Measurements from ENCODE around the gene PDS5B. TPM values are rescaled to one million over a fixed set of nuclear protein-coding genes. Genes with fewer than 3 reads are reported as not detected.

PDS5B gene, protein sequence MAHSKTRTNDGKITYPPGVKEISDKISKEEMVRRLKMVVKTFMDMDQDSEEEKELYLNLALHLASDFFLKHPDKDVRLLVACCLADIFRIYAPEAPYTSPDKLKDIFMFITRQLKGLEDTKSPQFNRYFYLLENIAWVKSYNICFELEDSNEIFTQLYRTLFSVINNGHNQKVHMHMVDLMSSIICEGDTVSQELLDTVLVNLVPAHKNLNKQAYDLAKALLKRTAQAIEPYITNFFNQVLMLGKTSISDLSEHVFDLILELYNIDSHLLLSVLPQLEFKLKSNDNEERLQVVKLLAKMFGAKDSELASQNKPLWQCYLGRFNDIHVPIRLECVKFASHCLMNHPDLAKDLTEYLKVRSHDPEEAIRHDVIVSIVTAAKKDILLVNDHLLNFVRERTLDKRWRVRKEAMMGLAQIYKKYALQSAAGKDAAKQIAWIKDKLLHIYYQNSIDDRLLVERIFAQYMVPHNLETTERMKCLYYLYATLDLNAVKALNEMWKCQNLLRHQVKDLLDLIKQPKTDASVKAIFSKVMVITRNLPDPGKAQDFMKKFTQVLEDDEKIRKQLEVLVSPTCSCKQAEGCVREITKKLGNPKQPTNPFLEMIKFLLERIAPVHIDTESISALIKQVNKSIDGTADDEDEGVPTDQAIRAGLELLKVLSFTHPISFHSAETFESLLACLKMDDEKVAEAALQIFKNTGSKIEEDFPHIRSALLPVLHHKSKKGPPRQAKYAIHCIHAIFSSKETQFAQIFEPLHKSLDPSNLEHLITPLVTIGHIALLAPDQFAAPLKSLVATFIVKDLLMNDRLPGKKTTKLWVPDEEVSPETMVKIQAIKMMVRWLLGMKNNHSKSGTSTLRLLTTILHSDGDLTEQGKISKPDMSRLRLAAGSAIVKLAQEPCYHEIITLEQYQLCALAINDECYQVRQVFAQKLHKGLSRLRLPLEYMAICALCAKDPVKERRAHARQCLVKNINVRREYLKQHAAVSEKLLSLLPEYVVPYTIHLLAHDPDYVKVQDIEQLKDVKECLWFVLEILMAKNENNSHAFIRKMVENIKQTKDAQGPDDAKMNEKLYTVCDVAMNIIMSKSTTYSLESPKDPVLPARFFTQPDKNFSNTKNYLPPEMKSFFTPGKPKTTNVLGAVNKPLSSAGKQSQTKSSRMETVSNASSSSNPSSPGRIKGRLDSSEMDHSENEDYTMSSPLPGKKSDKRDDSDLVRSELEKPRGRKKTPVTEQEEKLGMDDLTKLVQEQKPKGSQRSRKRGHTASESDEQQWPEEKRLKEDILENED (N-terminal part only)
- total RNA-seq (10 to 100 TPM; 43.3 to 68.0 (median 52.1) TPM), polyA plus RNA-seq (10 to 100 TPM; 36.0 to 37.2 TPM), total RNA-seq (54.7 reads per million, percentile 73 among the genes with 10 or more reads in this experiment)

DNA sequence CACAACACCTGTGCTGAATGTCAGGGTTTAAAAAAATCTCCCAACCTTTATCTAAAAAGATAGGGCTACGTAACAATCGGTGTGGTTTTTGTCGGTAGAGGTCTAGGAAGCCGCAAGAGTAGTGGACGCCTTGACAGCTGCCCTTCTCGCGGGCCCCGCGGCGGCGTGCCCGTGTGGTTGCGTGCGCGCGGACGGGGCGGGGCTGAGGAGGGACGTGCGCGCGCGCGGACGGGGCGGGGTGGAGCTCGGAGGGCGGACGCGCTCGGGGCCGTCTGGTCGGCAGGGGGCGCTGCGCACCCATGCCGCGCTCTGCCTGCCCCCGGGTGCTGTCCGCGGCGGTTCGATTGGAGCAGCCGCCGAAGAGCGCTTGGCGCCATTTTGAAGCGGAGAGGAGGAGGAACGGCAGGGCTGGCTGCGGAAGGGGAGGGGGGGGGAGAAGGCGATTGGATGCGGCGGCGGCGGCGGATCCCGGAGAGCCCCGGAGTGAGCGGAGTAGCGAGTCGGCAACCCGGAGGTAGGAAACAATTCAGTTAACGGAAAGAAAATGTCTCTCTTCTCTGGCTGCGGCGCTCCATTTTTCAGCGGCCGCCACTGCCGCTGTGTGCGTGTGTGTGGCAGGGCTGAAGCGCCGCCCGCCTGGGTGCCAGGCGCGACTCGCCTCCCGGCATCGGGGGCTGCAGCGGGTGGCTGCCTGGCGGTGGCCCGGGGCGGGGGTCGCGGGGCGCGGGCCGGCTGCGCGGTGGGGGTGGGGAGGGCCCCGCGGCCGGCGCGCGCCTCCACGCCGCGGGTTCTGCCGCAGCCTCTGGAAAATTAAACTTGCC lies at the start of gene PDS5B:
Gene PDS5B (plus strand): TSS at position 373 of the 821 bp plus-strand sequence. CDS start 62,321 bp downstream, outside the sequence.
- DNase-seq = peak; percentile 95 to 99 (median 97)
- Mint-ChIP-seq H3K27me3 (peaks cover 0 to 20% (median 0%) of the 10 kb centered on the region in 5 donors), H3K4me1 (peaks cover 32 to 49% (median 43%) of the 10 kb centered on the region in 7 donors), H3K27ac (peak within 1 kb of the TSS; percentile 95 to 98 (median 96)), H3K36me3 (no peaks in the 10 kb centered on the region), H3K9me3 (peaks cover 0 to 2% (median 0%) of the 10 kb centered on the region in 11 donors), H3K4me3 (peak within 1 kb of the TSS; percentile 90 to 99 (median 97))
- H3K4me3 ChIP-seq (ENCODE audit: low read length) = peak within 1 kb of the TSS; percentile 89
- intact Hi-C loops (cut with micrococcal nuclease) = loop anchor here (1.0 to 10.0 kb wide), 21 partner anchors 48 to 1381 kb away; partner anchors contain the start of genes BRCA2 (in 2 of the 2), N4BP2L2 (in 2 of the 2), RFC3 (in 2 of the 2) and ZAR1L (in 2 of the 2)
- ChIA-PET CTCF (interaction anchor here (0.5 to 2.2 kb wide), 21 partner anchors 10 to 957 kb away, joined by 3 to 14 read pairs (median 5); partner anchors contain the start of gene N4BP2L2), POLR2A (interaction anchor here (0.5 to 1.2 kb wide), 12 partner anchors 48 to 957 kb away, joined by 3 to 8 read pairs (median 4); partner anchors contain the start of genes BRCA2, N4BP2L2 and ZAR1L)
- H3K27ac ChIP-seq (ENCODE audit: low read depth, low read length) = peak within 1 kb of the TSS; percentile 79
- no peaks in the 10 kb centered on the region for H3K36me3 ChIP-seq (ENCODE audit: control insufficient read depth in 2 of 3, insufficient read depth in 3 of 3, low read length in 3 of 3)
- ATAC-seq = peak; percentile 97
- no peaks in the 10 kb centered on the region for H3K27me3 ChIP-seq (ENCODE audit: control insufficient read depth in 2 of 2, insufficient read depth in 2 of 2, low read length in 2 of 2)
- peaks cover 13 to 15% of the 10 kb centered on the region in 2 donors for H3K4me1 ChIP-seq (ENCODE audit: control insufficient read depth in 2 of 2, insufficient read depth in 2 of 2, low read length in 2 of 2)
- H3K9me3 ChIP-seq (ENCODE audit: control insufficient read depth in 2 of 3, low read length in 3 of 3) = no peaks in the 10 kb centered on the region

DNA sequence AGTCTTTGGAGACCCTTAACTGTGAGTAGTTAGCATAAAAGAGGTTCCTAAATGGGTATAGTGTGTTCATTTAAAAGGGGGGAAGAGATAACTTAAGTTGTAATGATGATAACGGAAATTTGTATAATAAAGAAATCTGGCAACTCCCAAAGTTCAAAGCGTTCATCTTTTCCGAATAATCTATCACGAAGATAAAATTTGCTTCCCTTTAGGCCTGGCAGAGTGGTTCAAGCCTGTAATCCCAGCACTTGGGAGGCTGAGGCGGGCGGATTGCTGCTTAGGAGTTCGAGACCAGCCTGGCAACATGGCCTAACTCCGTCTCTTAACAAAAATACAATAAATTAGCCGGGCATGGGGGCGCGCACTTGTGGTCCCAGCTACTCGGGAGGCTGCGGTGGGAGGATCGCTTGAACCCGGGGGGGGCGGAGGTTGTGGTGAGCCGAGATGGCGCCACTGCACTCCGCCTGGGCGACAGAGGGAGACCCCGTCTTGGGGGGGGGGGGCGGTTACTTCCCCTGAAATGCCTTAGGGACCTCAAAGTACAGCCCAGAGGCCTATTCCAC lies 48.6 kb upstream of the PDS5B start:
- Histone ChIP-seq H3K27me3 (ENCODE audit: control insufficient read depth in 2 of 2, insufficient read depth in 2 of 2, low read length in 2 of 2) (no peaks in the 10 kb centered on the region), H3K27ac (ENCODE audit: low read depth, low read length) (peak overlapping the region; percentile 96), H3K36me3 (ENCODE audit: control insufficient read depth in 2 of 3, insufficient read depth in 3 of 3, low read length in 3 of 3) (peaks cover 4 to 17% (median 5%) of the 10 kb centered on the region in 3 experiments), H3K4me3 (ENCODE audit: low read length) (peak overlapping the region; percentile 78), H3K9me3 (ENCODE audit: control insufficient read depth in 2 of 3, low read length in 3 of 3) (no peaks in the 10 kb centered on the region), H3K4me1 (ENCODE audit: control insufficient read depth in 2 of 2, insufficient read depth in 2 of 2, low read length in 2 of 2) (peaks cover 42 to 45% of the 10 kb centered on the region in 2 donors)
- H3K27me3 Mint-ChIP-seq = peaks cover 0 to 10% (median 3%) of the 10 kb centered on the region in 5 donors
- H3K9me3 Mint-ChIP-seq = peaks cover 0 to 5% (median 0%) of the 10 kb centered on the region in 11 donors
- peak overlapping the region; percentile 94 to 100 (median 100) for H3K4me3 Mint-ChIP-seq
- no peak for ATAC-seq
- peaks cover 39 to 67% (median 60%) of the 10 kb centered on the region in 7 donors for H3K4me1 Mint-ChIP-seq
- intact Hi-C loops (cut with micrococcal nuclease) = loop anchor here (1.0 to 10.0 kb wide), 23 partner anchors 49 to 1375 kb away; partner anchors contain the start of genes BRCA2 (in 2 of the 2), PDS5B (in 2 of the 2), RFC3 (in 2 of the 2) and ZAR1L (in 2 of the 2)
- peak overlapping the region; percentile 99 to 100 (median 100) for H3K27ac Mint-ChIP-seq
- POLR2A ChIA-PET = interaction anchor here (0.6 to 2.4 kb wide), 10 partner anchors 21 to 1006 kb away, joined by 3 to 26 read pairs (median 3); partner anchors contain the start of genes BRCA2, N4BP2L1 and ZAR1L
- peaks cover 21 to 39% (median 35%) of the 10 kb centered on the region in 5 donors for H3K36me3 Mint-ChIP-seq
- CTCF ChIA-PET = interaction anchor here (0.6 kb wide), 1 partner anchor 18 kb away, joined by 3 read pairs; no protein-coding TSS in a partner anchor
- DNase-seq = peak in 4 of 9 donors; percentile 9 to 47 (median 22)

- POLR2A ChIA-PET = interaction anchor here (0.6 to 2.4 kb wide), 12 partner anchors 11 to 1005 kb away, joined by 3 to 26 read pairs (median 3); partner anchors contain the start of genes BRCA2, N4BP2L1 and ZAR1L
- peak overlapping the region; percentile 94 to 100 (median 100) for H3K4me3 Mint-ChIP-seq
- H3K27me3 ChIP-seq (ENCODE audit: control insufficient read depth in 2 of 2, insufficient read depth in 2 of 2, low read length in 2 of 2) = no peaks in the 10 kb centered on the region
- peak in 1 of 9 donors; percentile 73 for DNase-seq
- peaks cover 38 to 44% of the 10 kb centered on the region in 2 donors for H3K4me1 ChIP-seq (ENCODE audit: control insufficient read depth in 2 of 2, insufficient read depth in 2 of 2, low read length in 2 of 2)
- peaks cover 21 to 37% (median 32%) of the 10 kb centered on the region in 5 donors for H3K36me3 Mint-ChIP-seq
- ATAC-seq = peak; percentile 79
- H3K4me3 ChIP-seq (ENCODE audit: low read length) = peak overlapping the region; percentile 78
- peaks cover 39 to 61% (median 56%) of the 10 kb centered on the region in 7 donors for H3K4me1 Mint-ChIP-seq
- CTCF ChIA-PET = interaction anchor here (0.6 to 1.1 kb wide), 2 partner anchors 18 to 48 kb away, joined by 3 to 6 read pairs; no protein-coding TSS in a partner anchor
- H3K27ac ChIP-seq (ENCODE audit: low read depth, low read length) = peak overlapping the region; percentile 96
- peaks cover 0 to 5% (median 0%) of the 10 kb centered on the region in 11 donors for H3K9me3 Mint-ChIP-seq
- H3K9me3 ChIP-seq (ENCODE audit: control insufficient read depth in 2 of 3, low read length in 3 of 3) = no peaks in the 10 kb centered on the region
- H3K27ac Mint-ChIP-seq = peak overlapping the region; percentile 99 to 100 (median 100)
- intact Hi-C loops (cut with micrococcal nuclease) = loop anchor here (1.0 to 10.0 kb wide), 23 partner anchors 48 to 1376 kb away; partner anchors contain the start of genes BRCA2 (in 2 of the 2), PDS5B (in 2 of the 2), RFC3 (in 2 of the 2) and ZAR1L (in 2 of the 2)
- H3K27me3 Mint-ChIP-seq = peaks cover 0 to 11% (median 3%) of the 10 kb centered on the region in 5 donors
- H3K36me3 ChIP-seq (ENCODE audit: control insufficient read depth in 2 of 3, insufficient read depth in 3 of 3, low read length in 3 of 3) = peaks cover under 1 to 17% (median 5%) of the 10 kb centered on the region in 3 experiments
These were observed 48.1 kb upstream of the PDS5B start for GRCh38 chr13:32538143-32538620.

DNA sequence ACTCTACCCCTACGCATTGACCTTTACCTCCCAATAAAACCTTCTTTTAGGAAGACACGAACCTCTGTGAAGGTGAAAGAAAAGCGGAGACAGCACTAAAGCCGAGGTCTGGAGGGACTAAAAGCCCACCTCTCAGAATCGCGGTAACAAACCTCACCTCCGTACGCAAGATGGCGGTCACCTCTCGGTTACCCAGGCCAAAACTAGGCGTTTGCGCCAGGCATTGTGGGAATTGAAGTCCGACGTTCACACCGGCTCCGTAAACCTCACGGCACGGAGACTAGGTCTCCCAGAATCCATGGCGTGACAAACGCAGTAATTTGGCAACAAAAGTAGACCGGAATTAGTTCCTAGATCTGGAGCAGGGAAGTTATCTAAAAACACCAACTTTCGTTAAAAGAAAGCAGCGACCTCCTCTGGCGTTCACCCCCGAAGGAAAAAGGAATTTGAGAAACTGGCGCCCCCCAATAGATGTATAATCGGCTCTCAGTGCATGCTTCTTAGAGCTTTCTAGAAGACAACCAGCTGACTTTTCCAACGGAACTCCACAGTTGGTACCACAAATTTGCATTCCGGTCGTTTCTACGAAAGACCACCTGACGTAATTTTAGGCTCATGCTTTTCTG lies 47.5 kb upstream of the PDS5B start, which contains the start of gene N4BP2L2:
Gene N4BP2L2 (minus strand): TSS at position 175 of the 626 bp plus-strand sequence. CDS start 1,768 bp downstream, outside the sequence.
- Mint-ChIP-seq H3K9me3 (peaks cover 0 to 5% (median 0%) of the 10 kb centered on the region in 11 donors), H3K4me3 (peak within 1 kb of the TSS; percentile 94 to 100 (median 100)), H3K27ac (peak within 1 kb of the TSS; percentile 99 to 100 (median 100)), H3K27me3 (peaks cover 0 to 11% (median 3%) of the 10 kb centered on the region in 5 donors), H3K4me1 (peaks cover 33 to 56% (median 50%) of the 10 kb centered on the region in 7 donors), H3K36me3 (peaks cover 20 to 31% (median 28%) of the 10 kb centered on the region in 5 donors)
- peaks cover 32 to 39% of the 10 kb centered on the region in 2 donors for H3K4me1 ChIP-seq (ENCODE audit: control insufficient read depth in 2 of 2, insufficient read depth in 2 of 2, low read length in 2 of 2)
- no peaks in the 10 kb centered on the region for H3K9me3 ChIP-seq (ENCODE audit: control insufficient read depth in 2 of 3, low read length in 3 of 3)
- no peaks in the 10 kb centered on the region for H3K27me3 ChIP-seq (ENCODE audit: control insufficient read depth in 2 of 2, insufficient read depth in 2 of 2, low read length in 2 of 2)
- H3K27ac ChIP-seq (ENCODE audit: low read depth, low read length) = peak within 1 kb of the TSS; percentile 96
- H3K4me3 ChIP-seq (ENCODE audit: low read length) = peak within 1 kb of the TSS; percentile 78
- ChIA-PET POLR2A (interaction anchor here (0.5 to 2.4 kb wide), 14 partner anchors 10 to 1005 kb away, joined by 3 to 26 read pairs (median 3); partner anchors contain the start of genes BRCA2, N4BP2L1 and ZAR1L), CTCF (interaction anchor here (1.1 kb wide), 1 partner anchor 47 kb away, joined by 6 read pairs; no protein-coding TSS in a partner anchor)
- peak; percentile 70 to 94 (median 91) for DNase-seq
- ATAC-seq = peak; percentile 98
- H3K36me3 ChIP-seq (ENCODE audit: control insufficient read depth in 2 of 3, insufficient read depth in 3 of 3, low read length in 3 of 3) = peaks cover 0 to 17% (median 5%) of the 10 kb centered on the region in 3 experiments
- intact Hi-C loops (cut with micrococcal nuclease) = loop anchor here (1.0 to 10.0 kb wide), 23 partner anchors 48 to 1376 kb away; partner anchors contain the start of genes BRCA2 (in 2 of the 2), PDS5B (in 2 of the 2), RFC3 (in 2 of the 2) and ZAR1L (in 2 of the 2)
